CD4-positive, alpha-beta T cell treated with Interleukin-6 at 100 ng/mL for 8 hours (primary cell): ENCODE data around the gene MREG.

Experiments
- DNase-seq: peaks from one replicate; pipeline ENCODE4 v3.0.0-alpha.2; 2020; ENCODE audit warnings: mixed read lengths, low spot score

MREG gene

DNA sequence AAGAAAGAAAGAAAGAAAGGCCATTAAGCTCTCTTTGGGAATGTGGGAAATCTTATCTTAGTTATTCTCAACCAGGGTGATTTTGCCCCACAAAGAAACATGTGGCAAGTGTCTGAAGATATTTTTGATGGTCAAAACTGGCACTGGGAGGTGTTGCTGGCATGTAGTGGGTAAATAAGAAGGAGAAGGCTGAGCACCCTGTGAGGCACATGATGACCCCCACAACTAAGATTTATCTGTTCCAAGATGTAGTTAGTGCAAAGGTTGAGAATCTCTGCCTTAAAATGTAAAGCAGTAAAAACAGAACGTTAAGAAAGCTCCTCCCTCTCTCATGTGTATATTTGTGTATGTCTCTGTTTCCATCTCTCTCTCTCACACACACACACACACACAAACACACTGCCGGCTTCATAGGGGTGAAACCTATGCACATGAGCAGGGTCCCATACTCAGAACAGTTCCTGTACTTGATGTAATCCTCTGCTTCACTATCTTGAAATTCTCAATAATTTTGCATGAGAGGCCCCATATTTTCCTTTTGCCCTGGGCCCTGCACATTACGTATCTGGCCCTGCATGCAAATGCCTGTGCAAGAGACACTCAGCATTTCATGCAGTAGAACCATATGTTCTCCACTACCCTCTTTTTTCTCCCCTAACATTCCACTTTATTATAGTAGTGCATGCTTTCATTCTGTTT, 94.3 kb downstream of the MREG start:
- no peak for DNase-seq

DNA sequence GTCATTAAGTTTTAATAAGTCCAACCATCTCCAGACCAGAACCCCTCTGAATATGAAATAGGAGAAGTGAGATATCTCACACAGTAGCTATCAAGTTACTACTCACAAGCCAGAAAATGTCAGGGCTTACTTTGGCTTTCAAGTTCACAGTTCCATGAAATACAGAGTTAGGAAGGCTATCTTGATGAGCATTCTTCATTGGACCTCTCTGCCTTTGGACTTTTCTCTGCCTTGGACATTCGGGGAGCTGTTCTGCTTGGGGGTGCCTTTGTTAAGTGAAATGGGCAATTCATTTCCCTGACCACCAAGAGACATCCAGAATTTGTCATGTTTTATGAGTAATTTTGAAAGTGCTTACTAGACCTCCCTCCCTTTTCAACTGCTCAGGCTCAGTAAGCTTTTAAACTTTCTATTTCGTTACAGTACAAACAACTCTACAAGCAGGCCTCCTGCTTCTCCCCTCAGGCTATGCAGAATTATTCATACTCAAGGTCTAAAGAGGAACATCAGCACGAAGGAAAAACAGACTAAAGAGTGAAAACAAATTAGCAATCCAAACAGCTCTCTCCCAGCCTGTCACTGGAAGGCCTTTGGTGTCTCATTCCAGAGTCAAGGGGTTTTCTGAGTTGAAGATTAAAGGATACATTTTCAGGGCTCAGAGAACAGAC, 95.3 kb downstream of the MREG start:
- no peak for DNase-seq

DNA sequence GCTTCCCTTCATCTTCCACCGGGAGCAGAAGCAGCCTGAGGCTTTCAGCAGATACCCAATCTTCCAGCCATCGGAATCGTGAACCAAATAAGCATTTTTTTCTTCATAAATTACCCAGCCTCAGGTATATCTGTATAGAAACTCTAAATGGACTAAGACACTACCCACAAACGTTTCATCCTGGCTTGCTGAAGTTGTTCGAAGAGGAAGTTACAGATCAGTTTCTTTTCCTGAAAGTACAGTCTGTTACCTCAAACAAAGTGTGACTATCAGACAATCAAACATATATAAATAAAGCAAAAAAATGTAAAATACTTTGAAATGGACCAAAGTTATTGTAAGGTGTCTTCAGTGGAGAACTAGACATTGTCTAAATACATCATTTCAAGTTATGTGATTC, 97.9 kb downstream of the MREG start:
- no peak for DNase-seq

DNA sequence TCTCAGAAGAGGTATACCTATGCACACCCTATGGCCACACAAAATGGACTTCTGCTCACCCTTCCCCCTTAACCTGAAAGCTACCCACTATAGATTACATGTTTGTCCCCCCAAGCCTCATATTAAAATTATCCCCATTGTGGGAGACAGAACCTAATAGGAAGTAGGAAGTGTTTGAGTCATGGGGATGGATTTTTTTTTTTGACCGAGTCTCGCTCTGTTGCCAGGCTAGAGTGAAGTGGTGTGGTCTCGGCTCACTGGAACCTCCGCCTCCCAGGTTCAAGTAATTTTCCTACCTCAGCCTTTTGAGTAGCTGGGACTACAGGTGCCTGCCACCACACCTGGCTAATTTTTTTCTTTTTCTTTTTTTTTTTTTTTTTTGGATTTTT, 98.6 kb downstream of the MREG start:
- no peak for DNase-seq

DNA sequence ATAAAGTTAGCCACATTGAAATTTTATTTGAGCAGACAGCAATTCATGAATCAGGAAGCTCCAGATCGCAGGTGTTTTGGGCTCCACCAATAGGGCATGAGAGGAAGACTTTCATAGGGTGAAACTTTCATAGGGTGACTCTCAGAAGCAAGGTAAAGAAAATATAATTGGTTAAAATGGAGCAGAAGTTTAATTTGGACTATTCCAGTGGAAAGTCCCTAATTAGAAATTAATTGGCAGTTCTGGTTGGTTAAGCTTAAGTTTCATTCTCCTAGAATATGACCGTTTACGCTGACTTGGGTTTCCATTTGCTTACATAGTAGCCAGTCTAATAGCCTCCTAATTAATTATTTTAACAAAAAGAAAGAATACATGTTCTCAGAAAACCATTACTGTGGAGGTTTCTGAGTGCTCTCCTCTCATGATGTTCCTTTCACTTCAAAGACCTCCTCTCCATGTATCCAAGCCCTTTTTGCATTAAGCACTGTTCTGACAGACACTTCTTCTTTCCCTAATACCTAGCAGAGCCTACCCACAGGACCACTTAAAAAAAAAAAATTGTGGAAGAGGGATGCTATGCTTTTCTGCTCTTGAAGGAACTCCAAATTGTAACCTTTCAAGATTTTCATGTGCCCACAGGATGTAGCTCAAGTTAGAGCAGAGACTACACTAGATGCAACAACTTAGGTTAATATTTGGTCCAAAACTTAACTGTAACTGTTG, 99.1 kb downstream of the MREG start:
- no peak for DNase-seq

DNA sequence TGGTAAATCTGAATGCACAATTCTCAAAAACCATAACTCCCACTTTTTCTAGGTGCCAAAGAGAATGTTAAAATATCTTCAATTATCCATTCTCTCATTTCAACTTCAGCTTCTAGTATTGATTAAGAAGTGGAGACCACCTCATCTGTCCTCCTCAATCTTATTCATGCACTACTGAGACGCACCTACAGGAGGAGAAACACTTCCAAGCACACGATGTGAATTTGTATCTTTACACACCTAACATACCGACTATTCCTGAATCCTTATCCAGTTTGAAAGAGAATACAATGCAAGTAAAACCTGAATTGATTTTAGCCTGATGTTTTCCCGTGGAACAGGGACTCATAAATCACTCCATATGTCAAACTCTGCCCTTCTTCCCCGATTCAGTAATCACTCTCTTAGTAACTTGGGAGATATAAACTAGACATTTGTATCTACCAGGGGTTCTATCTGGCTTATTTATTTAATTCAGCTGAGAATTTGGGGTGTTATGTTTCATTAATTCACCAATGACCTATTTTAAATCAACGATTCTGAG, 101.0 kb downstream of the MREG start:
- DNase-seq, result no peak

DNA sequence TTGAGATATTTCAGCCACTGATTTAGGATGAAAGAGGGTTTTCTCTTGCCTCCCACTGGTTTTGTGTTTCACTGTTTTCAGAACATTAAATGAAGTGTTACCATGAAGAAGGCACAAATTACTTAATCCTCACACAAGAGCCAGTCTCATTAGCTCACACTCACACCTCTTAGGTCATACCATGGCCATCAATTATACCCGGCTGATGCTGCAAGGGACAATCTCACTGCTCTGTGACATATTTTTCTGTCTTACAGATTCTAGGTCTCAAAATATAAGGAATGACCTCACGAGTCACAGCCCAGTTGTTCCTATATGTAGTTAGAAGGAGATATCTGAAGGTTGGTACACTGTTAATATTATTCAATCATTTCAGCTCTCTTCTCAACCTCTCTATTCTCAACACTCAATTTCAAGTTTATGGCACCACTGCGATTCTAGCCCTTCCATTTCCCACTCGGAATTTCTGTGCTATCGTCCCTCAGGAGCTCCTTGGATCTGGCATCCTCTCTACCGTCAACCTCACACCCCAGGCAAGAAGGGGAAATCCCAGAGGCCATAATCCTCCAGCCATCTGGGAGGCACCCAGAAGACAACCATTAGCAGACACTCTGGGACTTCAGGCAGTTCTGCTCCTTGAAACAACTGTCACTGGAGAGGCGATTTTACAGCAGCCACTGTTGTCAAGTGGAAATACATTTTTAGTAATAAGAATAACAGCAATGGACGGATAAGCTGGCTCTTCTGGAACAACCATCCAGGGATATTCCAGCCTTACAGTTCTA, 101.9 kb downstream of the MREG start:
- no peak for DNase-seq

DNA sequence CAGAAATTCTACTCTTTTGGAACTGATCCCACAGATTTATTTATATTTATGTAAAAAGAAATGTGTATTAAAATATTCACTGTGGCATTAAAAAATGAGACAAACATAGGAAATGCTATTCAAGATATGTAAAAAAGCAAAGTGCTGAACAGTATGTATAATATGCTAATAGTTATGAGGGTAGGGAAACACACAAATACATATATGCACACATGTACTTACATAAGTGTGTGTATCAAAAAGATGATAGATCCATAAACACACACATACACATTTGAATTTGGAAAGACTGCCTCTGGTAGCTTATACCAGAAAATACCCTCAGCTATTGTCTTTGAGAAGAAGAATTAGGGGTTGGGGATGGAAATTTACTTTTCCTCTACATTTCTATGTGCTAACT, 103.2 kb downstream of the MREG start:
- DNase-seq, result no peak

DNA sequence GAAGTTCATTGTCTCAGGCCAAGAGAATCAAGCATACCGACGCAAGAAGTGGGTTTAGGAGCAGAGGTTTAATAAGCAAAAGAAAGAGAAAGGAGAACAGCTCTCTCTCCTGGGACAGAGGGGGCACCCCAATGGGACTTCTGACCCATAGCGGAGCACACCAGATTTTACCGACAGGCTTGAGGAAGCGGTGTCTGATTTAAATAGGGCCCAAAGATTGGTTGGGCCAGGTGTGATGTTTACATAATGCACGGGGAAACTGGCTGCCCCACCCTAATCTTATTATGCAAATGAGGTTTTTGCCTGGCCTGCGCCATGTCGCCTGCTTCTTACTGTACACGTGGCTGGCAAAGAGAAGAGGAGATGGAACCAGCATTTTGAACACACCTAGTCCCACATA, 106.2 kb downstream of the MREG start:
- no peak for DNase-seq

DNA sequence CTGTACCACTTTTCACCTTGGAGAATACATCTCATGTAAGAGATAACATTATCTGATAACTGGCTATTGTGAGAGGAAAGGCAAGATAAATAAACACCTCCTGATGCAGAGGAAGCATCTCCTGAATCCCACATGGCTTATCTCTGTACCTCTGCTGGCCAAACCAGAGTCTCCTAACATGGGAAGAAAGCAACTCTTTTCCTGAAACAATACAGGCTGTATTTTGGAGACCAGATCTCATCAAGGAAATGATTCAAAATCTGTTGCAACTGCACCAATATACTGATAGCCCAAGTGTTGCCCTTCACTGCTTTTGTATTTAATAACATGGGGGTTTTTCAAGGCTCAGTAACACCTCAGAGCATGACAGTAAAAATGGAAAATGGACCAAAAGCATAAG, 106.9 kb downstream of the MREG start:
- no peak for DNase-seq

DNA sequence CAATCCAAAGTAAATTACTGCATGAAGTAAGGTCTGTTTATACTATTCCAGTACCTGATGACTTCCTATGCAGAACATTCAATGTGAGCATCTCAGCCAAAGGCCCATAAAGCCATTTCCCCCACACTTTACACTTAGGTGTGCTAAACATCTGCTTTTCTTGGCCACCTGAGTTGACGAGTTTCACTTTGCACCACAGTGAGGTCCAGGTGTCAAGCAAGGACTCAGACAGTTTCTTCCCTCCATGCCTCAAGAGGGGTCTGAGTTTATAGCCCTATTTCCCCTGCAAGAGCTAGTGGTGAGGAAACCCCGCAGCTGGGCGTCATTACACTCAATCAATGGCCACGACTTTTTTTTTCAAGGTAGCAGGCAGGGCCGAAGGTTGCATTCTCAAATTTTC, 107.7 kb downstream of the MREG start:
- DNase-seq, result no peak

DNA sequence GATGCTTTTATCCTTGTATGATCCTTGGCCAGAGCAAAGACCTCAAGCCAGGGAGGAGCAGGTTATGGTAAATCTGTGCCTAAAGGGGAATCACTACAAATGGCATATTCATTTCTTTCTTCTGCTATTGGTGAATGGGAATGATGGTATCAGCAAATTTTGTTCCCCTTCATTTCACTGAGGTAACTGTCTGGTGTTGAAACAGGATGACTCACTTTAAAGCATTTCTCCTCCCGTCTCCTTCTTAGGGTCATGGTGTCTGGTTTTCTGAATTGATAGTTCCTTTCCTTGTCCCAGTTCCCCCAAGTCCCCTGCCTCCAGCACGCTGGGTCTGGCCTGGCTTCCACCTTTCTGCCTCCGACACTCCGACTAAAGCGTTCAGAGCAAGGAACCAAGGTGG, 109.2 kb downstream of the MREG start:
- DNase-seq, result no peak

DNA sequence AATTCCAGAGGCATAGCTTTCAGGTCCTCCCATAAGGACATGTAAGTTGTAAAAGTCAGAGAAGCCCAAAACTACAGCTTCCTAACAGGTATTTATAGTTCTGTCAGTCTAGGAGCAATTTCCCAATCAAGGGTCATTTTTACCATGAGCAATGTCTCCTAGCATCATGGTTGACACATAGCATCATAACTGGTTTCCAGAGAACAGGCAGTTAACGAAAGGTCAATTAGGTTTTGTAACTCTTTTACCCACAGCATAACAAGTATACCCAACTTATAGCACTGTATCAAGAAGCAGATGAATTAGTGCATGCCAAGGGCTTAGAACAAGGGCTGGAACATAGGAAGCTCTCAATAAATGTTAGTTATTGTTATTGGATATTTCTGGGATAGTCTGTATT, 110.1 kb downstream of the MREG start:
- no peak for DNase-seq

DNA sequence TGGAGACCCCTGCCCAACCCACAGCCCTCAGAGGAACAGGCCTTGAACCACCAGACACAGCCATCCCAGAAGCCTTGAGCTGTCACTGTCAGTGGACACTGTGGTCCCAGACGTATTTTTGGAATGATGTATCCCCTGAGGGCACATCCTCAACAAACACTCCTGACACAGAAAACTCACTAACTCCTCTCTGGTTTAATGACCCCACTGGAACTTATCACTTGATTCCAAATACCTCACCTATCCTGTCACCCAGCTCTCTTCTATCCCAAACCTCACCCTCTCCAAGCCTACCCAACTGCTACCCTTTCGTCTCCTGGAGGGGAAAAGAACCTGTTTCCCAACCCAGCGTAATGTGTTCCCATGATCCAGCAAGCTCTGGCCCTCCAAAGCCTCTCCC, 111.6 kb downstream of the MREG start:
- no peak for DNase-seq

DNA sequence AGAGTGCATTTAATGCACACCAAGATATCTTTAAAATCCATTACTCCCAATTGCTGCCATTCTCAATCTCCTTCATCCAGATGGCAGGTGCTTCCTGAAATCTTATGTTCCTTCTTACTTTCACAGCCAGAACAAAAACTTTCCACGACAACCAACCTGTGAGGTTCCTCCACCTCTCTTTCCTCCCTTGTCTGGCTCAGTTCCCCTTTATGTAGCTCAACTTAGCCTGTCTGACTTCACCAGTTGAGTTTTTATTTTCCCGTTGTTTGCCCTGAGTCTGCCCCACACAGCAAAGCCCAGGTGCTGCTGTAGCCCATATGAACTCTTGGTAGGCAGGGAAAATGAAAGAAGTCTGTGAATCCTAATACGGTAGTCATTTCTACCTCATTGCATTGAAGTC, 112.5 kb downstream of the MREG start:
- no peak for DNase-seq

DNA sequence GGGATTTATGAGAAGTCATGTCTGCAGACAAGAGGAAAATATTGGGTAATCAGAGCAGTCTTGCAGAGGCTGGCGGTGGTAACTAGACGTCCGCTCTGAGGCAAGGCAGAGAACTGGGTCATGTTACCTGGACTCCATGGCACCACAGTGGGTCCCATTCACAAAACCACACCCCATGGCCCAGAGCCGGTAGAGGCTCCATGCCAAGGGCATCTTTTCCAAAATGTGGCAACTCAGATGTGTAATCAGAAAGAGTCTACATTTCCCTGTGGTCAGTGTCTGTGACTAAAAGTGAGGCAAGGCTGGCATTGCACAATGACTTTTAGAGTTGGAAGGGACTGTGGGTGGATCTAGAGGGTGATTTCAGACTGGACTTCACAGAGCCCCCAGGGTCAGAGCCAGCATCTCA, 113.1 kb downstream of the MREG start:
- DNase-seq, result no peak

DNA sequence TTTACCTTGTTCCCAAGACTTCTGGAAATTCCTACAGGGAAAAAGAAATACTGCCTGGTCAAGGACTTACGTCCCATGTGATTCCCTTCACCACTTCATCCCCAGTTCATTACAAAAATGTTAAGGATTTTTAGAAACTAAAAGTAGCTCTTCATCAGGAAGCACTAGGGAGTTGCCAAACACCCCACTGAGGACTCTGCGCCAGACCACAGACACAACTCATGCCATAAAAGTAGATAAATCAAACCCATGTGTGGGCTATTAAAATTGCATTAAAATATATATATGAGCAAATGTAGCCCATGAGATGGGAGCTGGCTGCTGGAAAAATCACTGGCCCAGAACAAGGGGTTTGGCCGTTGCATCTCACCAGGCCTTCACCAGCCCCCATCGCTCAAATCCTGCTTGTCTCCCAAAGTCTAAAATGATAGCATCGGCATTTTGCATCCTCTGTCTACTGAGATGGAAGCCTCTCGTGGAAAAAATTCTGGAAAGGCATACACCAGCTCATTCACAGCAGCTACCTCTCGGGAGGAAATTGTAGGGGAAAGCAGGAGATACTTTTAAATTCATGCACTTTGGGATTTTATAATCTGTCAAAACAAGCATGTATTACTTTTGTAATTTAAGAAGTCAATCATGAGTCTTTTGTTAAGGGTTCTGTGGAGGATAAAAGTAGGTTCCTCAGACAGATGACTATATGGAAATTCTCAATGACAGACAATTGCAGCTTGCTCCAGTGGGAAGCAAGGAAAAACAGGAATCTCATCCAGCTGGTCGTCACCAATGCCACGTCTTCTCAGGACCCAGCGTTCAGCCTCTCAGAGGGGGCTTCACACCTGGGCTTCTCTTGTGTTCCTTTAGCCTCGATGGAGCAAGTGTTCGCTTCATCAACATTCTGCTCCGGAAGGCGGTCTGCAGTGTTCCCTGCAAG, 113.9 kb downstream of the MREG start:
- no peak for DNase-seq

DNA sequence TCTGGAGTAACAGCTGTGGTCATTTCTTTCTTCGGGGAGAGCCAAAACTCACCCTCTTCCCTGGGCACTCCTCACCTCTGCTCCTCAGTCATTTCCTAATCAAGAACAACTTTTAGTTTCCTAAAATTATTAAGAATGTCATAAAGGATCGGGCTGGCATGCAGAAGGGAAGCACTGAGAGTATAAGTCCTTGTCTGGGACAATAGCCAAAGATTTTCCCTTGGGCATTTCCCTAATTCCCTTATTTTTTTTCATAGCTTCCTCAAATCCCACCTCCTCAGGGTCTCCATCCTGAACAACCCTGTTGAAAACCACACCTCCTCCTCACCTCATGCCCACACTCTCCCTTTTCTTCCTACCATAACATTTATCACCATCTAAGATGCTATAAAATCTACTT, 115.0 kb downstream of the MREG start:
- no peak for DNase-seq

DNA sequence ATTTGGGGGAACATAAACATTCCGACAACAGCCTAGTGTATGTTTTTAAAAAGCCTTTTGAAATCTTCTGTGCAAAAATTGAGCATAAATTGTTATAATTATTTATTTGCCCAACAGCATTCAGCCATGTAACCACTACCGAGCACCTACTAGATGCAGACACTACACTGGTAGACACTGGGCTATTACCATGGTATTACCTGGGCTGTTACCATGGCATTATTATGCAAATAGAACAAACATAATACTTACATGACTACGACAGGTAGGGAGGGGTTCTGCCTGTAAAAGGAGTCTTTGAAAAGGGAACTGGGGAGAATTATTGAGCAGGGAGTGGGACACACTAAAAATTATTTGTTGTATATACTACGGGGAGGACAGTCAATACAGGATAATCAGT, 116.4 kb downstream of the MREG start:
- DNase-seq, result no peak

DNA sequence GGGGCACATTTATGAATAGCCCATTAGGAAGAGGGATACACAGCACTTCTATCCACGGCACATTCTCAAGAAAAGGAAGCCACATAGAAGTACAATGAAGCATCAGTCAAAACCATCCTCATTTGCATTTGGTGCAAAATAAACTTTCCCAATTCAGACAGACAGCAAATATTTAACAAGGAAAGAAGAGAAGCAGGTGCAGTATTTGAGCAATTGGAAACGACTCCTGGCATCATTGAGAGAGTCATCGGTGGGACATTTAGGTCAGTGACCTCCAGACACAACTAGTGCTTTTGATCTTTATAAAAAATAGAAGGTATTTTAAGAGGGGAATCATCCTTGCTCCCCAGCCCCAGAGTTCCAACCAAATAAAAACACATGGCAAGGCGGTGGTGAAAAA, 118.0 kb downstream of the MREG start:
- DNase-seq, result no peak
